LoVo (cell line): Measurements from ENCODE around the gene ANGPTL8.

Experiments used
- DNase-seq: peaks from one replicate; pipeline ENCODE4 v3.0.0-alpha.2; 2016; ENCODE audit warnings: low spot score

The ANGPTL8 gene

DNA sequence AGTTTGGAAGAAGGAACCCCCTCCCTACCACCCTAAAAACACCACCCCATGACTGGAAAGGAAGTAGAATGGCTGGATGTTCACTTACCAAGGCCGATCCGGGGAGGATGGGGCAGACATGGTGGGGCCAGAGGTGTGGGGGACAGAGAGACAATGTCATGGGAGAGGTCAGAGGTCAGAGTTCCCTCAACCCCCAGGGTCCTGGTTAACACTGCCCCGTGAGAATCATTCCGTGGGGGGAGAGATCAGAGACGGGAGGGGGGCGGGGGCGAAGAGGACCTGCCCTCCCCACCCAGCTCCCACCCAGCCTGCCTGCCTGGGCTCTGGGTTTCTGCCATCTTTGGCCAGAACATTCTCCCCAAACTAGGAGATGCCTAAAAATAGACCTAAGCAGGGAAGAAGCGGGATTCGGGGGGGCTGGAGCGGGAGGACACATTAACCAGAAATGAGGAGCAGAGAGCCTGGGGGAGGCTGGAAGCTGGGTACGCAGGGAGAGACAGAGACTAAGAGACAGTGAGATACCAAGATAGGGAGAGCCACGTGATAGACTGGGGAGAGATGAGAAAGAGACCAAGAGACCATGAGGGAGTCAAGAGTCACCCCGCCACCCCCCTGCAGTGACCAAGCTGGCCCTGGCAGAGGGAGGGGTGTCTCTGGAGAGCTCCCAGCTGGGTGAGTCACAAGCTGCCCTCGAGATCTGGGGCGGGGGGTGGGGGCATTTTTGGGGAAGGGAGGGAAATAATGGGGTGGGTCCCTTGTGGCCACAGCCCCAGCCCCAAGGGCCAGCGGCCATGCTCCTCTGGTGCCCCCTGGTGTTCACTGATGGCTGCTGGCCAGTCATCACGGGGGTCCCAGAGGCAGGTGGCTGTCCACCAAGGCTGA is 36.0 kb upstream of the ANGPTL8 start:
- no peak for DNase-seq

DNA sequence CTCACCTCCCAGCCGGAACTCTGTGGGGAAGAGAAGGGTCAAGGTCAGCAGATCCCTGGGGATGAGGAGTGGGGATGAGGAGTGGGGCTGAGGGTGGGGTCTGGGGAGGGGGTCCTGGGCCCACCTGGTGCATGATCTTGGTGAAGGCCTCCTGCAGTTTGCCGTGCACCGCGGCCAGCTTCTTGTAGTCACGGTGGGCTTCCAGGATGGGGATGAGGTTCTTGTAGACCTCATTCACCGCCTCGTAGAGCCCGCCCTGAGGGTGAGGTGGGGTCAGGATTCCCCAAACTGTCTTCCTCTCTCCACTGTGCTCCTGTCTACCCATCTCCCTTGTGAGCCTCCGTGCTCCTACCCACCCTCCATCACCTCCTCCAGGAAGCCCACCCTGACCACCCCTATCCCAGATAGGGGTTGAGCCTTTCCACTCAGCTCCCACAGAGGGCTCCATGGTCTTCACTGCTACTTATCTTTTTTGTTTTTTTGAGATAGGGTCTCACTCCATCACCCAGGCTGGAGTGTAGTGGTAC is 35.3 kb upstream of the ANGPTL8 start:
- DNase-seq = no peak

DNA sequence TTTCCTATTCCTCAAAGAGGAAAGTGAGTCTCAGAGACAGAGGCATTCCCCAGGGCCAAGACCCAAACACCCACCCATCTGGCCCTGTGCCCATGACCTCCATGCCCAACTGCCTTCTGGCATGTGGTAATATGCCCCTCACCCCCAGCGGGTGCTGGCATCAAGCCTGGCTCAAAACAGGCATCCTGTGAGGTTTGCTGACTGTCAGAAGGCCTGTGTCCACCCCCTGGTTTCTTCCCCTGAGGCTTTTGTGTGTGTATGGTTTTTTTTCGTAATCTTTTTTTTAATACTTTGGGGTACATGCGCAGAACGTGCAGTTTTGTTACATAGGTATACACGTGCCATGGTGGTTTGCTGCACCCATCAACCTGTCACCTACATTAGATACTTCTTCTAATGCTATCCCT is 34.5 kb upstream of the ANGPTL8 start:
- DNase-seq = no peak

DNA sequence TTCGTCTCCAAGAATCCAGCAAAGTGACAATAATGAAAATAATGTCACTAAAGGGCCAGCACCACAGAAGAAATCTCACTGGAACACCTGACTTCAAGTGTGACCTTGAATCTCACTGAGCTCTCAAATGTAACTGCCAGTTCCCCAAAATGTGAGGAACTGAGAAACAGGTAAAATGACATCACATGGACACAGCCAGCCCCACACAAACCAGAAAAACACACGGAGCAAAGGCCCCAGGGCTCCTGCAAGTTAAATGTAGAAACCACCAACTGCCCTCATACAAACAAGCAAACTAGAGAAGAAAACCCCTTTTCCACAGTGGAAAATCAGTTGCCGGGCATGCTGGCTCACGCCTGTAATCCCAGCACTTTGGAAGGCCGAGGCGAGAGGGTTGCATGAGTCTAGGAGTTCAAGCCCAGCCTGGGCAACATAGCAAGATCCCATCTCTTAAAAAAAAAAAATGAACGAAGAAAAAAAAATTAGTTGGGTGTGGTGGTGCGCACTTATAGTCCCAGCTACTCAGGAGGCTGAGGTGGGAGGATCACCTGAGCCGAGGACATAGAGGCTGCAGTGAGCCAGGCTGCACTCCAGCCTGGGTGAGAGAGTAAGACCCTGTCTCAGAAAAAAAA is 33.4 kb upstream of the ANGPTL8 start:
- no peak for DNase-seq

DNA sequence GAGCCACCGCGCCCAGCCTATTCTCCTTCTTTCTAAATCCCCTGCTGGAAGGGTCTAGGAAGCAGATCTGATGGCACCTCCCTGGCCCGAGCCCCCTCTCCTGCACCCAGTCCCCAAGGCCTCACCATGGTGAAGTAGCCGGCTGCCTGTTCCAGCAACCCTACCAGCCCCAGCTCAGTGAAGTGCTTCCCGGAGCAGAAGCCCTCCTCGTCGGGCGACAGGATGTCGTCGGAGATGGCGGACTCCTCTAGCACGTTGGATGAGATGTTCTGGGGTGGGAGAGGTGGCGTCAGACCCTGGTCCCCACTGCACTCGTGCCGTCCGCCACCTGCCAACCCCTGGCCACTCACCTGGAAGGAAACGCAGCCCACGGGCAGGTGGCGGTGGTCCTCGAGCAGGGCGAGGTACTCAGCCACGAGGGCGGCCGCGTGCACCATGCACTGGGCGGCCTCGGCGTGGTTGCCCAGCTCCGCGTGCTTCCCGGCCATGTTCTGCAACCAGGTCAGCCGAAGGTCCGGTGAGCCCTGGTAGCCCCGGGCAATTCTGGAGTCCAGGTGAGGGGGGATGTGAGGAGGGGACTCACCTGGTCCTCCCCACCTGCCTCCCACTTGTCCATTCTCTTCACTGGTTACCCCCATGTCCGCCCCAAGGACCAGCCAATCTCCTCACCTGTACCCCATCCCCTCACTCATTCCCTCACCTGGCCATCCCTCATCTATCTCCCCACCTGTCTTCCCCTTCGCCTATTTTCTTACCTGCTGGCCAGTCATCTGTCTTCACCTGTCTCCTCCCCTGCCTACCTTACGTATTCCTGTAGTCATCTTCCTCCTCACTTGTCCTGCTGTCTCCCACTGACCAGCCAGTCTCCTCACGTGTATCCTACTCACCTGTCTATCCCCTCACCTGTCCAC is 30.6 kb upstream of the ANGPTL8 start:
- no peak for DNase-seq

DNA sequence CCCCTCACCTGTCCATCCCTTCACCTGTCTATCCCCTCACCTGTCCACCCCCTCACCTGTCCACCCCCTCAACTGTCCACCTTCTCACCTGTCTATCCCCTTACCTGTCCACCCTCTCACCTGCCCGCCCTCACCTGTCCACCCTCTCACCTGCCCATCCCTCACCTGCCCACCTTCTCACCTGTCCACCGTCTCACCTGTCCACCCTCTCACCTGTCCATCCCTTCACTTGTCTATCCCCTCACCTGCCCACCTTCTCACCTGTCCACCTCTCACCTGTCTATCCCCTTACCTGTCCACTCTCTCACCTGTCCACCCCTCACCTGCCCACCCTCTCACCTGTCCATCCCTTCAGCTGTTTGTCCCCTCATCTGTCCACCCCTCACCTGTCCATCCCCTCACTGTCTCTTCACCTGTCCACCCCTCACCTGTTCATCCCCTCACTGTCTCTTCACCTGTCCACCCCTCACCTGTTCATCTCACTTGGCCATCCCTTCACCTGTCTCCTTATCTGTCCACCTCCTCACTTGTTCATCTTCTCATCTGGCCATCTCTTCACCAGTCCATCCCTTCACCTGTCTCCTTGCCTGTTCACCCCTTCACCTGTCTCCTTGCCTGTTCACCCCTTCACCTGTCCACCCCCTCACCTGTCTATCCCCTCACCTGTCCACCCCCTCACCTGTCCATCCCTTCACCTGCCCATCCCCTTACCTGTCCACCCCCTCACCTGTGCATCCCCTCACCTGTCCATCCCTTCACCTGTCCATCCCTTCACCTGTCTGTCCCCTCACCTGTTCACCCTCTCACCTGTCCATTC is 29.4 kb upstream of the ANGPTL8 start:
- no peak for DNase-seq

DNA sequence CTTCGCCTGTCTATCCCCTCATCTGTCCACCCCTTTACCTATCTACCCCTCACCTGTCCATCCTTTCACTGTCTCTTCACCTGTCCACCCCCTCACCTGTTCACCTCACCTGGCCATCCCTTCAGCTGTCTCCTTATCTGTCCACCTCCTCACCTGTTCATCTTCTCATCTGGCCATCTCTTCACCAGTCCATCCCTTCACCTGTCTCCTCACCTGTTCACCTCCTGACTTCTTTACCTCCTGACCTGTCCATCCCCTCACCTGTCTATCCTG is 28.8 kb upstream of the ANGPTL8 start:
- DNase-seq = no peak

DNA sequence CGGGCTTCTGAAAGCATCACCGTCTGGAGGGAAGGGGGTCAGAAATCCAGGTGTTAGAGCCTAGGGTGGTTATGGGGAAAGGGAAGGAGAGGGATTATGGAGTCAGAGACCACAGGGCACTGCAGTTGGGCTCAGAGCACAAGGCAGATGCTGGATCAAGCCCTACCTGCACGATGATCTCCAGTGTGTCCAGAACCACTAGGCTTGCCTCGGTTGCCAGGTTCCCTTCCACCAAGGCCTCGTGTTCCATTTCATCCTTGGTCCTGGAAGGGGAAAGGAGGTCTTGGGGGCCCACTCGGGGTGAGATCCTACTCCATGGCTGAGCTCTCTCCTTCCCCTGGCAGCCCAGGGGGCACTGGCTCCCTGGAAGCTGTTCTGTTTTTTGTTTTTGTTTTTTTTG is 25.0 kb upstream of the ANGPTL8 start:
- DNase-seq = no peak

DNA sequence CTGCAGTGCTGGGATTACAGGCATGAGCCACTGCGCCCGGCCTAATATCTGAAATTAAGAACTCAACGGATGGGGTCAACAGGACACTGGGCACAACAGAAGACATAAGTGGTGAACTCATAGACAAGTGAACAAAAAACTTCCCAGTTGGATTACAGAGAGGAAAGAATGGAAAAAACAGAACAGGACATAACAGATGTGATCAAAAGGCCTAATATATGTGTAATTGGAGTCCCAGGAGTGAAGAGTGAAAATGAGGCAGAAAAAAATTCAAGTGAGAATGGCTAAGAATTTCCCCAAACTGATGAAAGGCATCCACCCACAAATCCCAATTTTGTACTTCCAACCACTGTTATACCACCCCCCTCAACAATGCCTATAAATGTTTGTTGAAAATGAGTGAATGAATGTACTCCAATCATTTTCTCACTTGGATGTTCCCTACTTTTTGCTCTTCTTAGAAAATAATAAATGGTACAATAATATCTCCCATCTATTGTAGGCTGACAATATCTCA is 18.3 kb upstream of the ANGPTL8 start:
- no peak for DNase-seq

DNA sequence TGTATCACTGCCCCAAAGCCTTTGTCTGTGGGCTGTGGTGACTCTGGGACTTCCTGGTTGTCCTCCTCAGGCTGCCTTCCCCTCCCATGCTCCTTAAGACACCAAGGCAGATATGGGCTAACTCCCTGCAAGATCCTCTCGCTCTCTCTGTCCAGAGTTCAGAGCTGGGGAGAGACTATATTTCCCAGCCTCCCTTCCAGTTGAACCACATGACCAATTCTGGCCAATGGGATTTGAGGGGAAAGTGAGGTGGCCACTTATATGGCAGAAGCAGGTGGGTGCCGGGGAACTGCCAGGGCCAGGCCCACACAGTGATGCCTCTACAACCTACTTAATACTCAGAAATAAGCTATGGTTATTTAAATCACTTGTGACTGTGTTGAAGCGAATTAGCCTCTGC is 16.2 kb upstream of the ANGPTL8 start:
- no peak for DNase-seq

DNA sequence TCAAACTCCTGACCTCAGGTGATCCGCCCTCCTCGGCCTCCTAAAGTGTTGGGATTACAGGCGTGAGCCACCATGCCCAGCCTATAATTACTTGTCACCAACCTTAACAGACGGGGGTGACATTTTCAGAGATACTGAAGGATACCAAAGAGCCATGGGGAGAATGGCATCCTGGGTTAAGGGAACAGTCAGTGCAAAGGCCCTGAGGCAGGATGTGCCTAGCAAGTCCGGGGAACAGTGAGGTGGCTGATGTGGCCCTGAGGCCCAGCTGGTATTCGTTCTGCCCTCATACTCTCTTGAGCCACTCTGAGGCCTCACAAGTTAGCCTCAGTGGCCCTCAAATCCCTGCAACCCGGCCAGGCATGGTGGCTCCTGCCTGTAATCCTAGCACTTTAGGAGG is 15.0 kb upstream of the ANGPTL8 start:
- DNase-seq = no peak

DNA sequence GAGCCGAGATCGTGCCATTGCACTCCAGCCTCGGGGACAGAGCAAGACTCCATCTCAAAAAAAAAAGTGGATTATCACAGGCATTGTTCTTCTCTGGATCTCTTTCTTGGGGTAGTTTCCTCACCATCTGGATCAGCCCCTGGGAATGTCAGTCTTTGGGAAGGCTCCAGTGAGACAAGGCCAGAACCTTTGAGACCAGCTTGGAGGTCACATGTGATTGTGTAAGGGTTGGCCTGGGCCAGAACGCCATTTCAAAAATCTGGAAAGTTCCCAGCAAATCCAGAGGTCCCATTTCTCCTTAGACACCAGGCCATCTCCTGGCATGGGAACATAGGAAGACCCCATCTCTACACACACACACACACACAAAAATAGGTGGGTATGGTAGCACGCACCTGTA is 14.2 kb upstream of the ANGPTL8 start:
- DNase-seq = no peak

DNA sequence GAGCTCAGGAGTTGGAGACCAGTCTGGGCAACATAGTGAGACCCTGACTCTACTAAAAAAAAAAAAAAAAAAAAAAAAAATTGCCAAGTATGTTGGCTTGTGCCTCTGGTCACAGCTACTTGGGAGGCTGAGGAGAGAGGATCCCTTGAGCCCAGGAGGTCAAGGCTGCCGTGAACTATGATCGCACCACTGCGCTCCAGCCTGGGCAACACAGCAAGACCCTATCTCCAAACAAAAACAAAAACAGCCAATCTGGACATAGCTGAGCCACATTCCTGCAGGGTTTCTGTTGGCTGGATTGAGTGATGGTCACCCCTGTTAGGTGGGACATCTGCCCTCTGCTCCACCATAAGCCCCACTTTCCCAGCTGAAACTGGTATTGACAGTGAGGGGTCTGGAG is 13.6 kb upstream of the ANGPTL8 start:
- no peak for DNase-seq

DNA sequence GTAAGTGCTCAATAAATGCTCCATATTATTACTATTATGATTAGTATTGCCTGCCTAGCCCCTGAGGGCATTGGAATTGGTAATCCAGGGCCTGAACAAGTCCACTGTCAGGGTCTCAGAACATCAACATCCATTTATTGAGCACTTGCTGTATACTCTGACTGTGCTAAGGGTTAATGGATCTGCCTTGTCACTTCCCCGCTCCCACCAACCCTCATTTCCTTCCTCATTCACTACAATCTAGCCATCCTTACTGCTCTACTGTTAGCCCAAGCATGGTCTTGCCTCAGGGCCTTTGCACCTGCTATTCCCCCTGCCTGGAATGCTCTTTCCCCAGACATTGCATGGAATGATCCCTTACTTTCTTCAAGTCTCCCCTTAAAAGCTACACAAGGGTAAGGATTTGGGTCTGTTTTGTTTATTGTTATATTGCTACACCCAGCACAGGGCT is 12.7 kb upstream of the ANGPTL8 start:
- DNase-seq = no peak

DNA sequence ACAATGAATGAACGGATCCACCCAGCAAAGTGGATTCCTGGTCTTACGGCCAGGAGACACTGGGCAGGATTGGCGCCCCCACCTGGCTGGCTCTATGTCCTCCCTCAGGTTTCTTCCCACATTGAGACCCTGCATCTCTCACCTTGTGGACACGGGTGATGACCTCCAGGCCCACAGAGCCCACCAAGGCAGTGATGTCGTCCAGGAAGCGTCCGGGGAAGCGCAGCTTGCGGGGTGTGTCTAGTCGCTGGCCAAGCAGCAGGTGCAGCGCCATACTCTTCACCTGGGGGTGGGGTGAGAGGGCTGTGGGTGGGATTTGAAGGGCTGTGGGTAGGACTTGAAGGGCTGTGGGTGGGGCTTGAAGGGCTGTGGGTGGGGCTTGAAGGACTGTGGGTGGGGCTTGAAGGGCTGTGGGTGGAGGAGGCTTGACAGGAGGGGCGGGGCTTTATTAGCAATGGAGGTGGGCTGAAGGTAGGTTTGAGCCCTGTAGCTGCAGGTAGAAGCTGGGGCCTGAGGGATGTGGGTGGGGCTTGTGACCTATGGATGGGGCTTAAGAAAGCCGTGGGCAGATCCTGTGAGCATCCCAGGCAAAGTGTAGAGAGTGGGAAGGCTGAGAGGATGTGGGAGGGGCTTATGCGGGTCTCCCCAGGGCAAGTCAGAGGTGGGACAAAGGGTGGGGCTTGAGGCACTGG is 12.1 kb upstream of the ANGPTL8 start:
- no peak for DNase-seq

DNA sequence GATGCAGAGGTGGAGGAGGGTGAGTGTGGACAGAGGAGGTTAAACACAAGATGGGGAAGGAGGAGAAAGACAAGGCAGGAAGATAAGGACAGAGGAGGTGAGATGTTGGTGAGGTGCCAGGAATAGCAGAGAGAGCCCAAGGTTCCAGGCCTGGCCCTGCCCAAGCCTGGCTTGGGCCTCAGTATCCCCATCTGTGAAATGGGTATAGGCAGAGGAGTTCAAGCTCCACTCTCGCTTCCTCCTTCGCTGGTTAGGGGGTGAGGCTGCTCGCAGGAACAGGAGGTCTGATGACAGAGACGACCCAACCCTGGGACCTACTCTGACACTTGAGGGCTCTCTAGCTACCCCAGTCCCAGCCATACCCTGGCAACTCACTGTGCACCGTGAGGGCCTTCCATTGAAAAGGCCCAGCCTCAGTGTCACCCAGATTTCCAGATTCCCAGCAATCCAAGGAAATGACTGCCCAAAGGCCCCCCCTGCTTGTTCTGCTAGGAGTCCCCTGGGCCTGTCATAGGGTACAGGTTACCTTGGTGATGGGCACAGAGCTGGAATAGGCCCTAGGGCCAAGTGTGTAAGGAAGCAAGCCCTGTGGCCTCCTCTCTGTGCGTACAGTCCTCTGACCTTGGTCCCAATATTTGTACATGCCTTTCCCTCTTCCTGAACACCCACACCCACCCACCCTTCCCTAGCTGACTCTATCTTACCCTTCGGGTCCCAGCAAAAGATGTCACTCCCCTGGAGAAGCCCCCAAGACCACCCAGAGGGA is 8.6 kb upstream of the ANGPTL8 start:
- DNase-seq = no peak

DNA sequence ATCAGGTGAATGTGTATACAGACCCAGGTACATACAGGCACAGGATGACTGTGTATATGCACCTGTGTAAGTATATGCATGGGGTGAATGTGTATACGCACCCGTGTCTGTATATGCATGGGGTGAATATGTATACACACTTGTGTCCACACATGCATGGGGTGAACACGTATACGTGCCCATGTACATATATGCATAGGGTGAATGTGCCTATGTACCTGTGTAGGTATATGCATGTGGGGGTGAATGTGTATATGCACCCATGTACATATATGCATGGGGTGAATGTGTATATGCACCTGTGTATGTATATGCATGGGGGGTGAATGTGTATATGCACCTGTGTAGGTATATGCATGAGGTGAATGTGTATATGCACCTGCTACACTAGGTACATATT is 6.9 kb upstream of the ANGPTL8 start:
- no peak for DNase-seq

DNA sequence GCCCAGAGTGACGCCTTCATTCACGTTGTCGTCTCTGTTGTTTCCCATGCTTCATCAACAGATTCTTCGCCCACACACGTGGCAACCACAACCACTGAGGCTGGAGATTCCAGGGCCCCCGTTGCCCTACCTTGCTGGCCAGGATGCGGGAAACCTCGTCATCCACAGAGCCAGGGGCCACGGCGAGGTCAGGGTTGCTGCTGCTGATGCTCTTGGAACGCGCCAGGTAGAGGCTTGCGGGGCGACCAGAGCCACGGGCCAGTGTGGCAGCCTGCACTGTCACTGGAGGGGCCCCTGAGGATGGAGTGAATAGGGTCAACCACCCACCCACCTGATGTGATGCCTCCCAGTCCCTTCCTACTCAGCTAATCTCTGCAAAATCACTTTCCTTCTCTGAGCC is 6.3 kb upstream of the ANGPTL8 start:
- no peak for DNase-seq

DNA sequence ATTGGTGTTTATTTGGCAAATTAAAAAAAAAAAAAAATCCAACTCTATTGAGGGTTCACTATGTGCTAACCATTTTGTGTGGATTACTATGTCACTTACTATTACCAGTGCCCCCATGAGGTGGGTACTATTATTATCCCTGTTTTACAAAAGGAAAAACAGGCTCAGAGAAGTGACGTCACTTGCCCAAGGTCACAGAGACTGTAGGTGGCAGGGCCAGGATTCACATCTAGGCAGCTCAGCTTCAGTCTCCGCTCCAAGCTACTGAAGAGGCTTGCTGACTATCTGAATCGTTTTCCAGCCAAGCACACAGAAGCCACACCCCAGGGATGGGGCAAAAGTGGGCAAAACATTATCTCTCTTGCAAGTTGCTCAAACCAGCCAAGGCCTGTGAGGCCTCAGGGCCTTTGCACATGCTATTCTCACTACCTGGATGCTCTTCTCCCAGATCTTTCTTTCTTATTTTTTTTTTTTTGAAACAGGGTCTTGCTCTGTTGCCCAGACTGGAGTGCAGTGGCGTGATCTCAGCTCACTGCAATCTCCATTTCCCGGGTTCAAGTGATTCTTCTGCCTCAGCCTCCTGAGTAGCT is 4.8 kb upstream of the ANGPTL8 start:
- no peak for DNase-seq
